ENCODE data around the gene HACD4.

DNA sequence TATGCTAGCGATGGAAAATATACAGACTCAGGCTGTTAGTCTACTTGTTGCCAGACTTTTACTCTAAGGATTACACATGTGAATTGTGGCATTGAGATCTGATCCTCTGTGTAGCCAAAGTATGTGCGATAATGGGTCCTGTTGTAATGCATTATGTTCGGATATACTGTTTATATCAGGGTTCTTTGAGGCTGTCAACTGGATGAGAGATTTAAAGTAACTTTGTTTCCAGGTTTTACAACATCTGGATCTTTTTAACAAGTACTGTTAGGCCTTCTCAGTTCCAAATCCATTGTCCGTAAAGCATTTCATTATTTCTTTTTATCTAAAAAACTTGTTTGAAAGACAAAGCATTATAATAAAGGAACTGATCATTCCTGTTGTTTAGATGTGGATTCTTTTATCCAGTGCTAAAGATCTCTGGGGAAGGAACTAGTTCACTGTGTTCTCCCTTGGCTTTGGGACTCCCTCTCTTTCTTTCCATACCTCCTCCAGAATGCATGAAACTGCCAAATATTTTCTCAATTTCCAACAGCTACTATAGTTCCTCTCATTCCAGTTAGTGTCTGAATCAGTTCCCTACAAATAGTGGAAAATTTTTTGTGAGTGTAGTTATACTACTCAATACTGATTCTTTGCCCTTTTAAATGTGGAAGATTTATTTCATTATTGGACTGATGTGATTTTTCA, 68.8 kb downstream of the HACD4 start:
- no peak for TF ChIP-seq ZNF175 (tag by site-specific recombination; IDR thresholded peaks at IDR 0.05)
- TF ChIP-seq ZNF660 (tag by site-specific recombination; IDR thresholded peaks at IDR 0.05) = no peak
- TF ChIP-seq ZNF610 (tag by site-specific recombination; IDR thresholded peaks at IDR 0.05; ENCODE audit: borderline replicate concordance) = no peak
- TF ChIP-seq, protein P1, sequence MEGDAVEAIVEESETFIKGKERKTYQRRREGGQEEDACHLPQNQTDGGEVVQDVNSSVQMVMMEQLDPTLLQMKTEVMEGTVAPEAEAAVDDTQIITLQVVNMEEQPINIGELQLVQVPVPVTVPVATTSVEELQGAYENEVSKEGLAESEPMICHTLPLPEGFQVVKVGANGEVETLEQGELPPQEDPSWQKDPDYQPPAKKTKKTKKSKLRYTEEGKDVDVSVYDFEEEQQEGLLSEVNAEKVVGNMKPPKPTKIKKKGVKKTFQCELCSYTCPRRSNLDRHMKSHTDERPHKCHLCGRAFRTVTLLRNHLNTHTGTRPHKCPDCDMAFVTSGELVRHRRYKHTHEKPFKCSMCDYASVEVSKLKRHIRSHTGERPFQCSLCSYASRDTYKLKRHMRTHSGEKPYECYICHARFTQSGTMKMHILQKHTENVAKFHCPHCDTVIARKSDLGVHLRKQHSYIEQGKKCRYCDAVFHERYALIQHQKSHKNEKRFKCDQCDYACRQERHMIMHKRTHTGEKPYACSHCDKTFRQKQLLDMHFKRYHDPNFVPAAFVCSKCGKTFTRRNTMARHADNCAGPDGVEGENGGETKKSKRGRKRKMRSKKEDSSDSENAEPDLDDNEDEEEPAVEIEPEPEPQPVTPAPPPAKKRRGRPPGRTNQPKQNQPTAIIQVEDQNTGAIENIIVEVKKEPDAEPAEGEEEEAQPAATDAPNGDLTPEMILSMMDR (tag by site-specific recombination; IDR thresholded peaks at IDR 0.05) = no peak
- no peak for TF ChIP-seq ZNF473 (tag by site-specific recombination; IDR thresholded peaks at IDR 0.05)
- TF ChIP-seq SP2 (tag by site-specific recombination; IDR thresholded peaks at IDR 0.05) = no peak
- TF ChIP-seq, protein P2, sequence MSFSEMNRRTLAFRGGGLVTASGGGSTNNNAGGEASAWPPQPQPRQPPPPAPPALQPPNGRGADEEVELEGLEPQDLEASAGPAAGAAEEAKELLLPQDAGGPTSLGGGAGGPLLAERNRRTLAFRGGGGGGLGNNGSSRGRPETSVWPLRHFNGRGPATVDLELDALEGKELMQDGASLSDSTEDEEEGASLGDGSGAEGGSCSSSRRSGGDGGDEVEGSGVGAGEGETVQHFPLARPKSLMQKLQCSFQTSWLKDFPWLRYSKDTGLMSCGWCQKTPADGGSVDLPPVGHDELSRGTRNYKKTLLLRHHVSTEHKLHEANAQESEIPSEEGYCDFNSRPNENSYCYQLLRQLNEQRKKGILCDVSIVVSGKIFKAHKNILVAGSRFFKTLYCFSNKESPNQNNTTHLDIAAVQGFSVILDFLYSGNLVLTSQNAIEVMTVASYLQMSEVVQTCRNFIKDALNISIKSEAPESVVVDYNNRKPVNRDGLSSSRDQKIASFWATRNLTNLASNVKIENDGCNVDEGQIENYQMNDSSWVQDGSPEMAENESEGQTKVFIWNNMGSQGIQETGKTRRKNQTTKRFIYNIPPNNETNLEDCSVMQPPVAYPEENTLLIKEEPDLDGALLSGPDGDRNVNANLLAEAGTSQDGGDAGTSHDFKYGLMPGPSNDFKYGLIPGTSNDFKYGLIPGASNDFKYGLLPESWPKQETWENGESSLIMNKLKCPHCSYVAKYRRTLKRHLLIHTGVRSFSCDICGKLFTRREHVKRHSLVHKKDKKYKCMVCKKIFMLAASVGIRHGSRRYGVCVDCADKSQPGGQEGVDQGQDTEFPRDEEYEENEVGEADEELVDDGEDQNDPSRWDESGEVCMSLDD (tag by site-specific recombination; IDR thresholded peaks at IDR 0.05) = no peak
- TF ChIP-seq ZSCAN30 (tag by site-specific recombination; IDR thresholded peaks at IDR 0.05) = no peak
- no peak for TF ChIP-seq REPIN1 (tag by site-specific recombination; IDR thresholded peaks at IDR 0.05; ENCODE audit: low read depth)
- TF ChIP-seq ZNF404 (tag by site-specific recombination; IDR thresholded peaks at IDR 0.05) = no peak

Measured in HEK293 (cell line).